ENCODE data around the gene PACSIN2.

The PACSIN2 gene

GRCh38 chr22:42855211-42855610, 159.7 kb downstream of the PACSIN2 start:
- no peak for DNase-seq

GRCh38 chr22:42848941-42849550, 165.9 kb downstream of the PACSIN2 start:
- no peak for DNase-seq

GRCh38 chr22:42847110-42847509, 167.8 kb downstream of the PACSIN2 start:
- no peak for DNase-seq

DNA sequence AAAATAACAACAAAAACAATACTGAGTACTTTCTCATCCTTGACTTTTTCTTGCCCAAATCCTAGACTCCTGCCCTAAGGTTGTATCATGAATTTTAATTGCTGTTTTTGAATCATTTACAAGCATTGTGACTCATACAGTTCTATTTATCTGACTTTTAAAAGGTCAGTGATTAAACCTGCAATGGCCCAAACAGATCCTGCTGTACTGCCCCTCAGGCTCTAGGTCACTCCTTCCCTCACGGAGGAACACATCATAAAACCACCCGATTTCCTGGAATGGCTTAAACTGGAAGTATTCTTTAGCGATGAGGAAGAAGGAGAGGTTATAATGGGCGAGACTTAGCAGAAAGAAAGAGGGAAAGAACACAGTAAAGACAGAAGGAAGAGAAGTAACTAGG, 170.2 kb downstream of the PACSIN2 start:
- no peak for DNase-seq

- DNase-seq = no peak
Observed at GRCh38 chr22:42842658-42843370, 172.1 kb downstream of the PACSIN2 start.

- no peak for DNase-seq
Observed at GRCh38 chr22:42841444-42841843, 173.5 kb downstream of the PACSIN2 start.

DNA sequence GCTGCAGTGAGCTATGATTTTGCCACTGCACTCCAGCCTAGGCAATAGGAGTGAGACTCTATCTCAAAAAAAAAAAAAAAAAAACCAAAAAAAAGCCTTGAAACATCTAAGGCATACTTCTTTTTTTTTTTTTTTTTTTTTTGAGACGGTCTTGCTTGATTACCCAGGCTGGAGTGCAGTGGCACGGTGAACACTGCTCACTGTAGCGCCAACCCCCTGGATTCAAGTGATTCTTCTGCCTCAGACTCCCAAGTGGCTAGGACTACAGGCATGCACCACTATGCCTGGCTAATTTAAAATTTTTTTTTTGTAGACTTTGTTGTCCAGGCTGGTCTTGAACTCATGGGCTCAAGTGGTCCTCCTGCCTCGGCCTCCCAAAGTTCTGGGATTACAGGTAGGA, 177.4 kb downstream of the PACSIN2 start:
- DNase-seq = no peak

DNA sequence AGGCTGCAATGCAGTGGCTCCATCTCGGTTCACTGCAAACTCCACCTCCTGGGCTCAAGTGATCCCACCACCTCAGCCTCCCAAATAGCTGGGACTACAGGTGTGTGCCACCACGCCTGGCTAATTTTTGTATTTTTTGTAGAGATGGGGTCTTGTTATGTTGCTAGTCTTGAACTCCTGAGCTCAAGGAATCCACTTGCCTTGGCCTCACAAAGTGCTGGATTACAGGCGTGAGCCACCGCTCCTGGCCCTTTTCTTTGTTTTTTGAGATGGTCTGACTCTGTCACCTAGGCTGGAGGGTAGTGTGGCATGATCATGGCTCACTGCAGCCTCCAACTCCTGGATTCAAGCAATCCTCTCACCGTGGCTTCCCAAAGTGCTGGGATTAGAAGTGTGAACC, 178.9 kb downstream of the PACSIN2 start:
- DNase-seq = no peak

GRCh38 chr22:42834177-42834949, 180.6 kb downstream of the PACSIN2 start:
- DNase-seq = no peak

DNA sequence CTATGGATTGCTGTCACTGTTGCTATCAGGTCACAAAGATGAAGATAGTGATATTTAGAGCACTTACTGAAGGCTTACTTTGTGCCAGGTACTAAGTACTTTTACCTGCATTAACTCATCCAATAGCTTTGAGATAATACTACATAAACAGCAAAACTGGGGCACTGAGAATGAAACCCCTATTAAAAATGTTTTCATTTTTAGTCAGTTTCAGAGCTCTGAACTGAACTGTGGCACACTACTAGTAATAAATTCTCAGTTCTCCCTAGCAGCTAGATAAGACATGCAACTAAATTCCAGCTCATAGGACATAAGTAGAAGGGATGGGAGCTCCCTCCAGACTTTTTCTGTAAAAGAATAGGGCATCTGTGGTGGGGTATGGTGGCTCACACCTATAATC, 181.8 kb downstream of the PACSIN2 start:
- DNase-seq = no peak

- no peak for DNase-seq
Observed at GRCh38 chr22:42831712-42832111, 183.2 kb downstream of the PACSIN2 start.

DNA sequence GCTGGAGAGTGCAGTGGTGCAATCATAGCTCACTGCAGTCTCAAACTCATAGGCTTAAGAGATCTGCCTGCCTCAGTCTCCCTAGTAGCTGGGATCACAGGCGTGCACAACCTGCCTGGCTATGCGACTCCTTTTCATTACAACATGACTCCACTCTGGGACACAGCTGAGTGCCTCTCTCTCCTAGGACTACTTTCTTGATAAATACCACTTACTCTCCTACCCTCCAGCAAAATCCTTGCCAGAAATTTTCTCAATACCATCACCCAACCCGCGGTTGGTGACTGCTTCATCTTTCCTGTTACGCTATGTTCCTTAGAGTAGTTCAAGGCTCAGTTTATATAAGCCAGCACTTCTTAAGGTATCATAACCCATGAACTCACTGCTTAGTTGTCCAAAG, 184.8 kb downstream of the PACSIN2 start:
- no peak for DNase-seq

GRCh38 chr22:42829302-42829701, 185.6 kb downstream of the PACSIN2 start:
- DNase-seq = no peak

DNA sequence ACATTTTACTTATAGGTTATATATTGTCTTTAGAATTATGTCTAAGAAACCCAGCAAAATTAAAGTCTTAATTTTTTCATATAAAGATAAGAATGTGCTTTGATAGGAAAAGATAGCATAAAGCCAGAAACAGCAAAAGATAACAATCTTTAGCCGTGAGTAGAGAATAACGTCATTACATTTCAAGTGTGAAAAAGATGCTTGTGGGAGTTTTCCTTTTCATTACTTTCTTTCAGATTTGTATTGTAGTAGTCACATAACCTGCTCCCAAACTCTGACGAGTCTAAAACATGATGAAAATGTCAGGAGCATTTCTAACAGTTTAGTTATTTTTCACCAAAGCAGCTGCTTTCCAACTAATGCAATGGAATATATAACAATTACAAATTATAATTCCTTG, 189.2 kb downstream of the PACSIN2 start:
- DNase-seq = no peak

DNA sequence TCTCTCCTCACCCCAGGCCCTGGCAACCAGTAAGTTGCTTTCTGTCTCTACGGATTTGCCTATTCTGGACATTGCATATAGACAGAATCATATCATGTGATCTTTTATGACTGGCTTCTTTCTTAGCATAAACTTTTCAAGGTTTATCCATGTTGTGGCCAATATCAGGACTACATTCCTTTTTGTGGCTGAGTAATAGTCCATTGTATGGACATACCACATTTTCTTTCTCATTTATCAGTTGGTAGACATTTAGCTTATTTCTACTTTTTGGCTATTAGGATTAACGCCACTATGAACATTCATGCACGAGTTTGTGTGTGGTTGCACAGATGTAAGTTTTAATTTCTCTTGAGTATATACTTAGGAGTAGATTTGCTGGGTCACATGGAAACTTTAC, 193.6 kb downstream of the PACSIN2 start:
- DNase-seq = no peak

DNA sequence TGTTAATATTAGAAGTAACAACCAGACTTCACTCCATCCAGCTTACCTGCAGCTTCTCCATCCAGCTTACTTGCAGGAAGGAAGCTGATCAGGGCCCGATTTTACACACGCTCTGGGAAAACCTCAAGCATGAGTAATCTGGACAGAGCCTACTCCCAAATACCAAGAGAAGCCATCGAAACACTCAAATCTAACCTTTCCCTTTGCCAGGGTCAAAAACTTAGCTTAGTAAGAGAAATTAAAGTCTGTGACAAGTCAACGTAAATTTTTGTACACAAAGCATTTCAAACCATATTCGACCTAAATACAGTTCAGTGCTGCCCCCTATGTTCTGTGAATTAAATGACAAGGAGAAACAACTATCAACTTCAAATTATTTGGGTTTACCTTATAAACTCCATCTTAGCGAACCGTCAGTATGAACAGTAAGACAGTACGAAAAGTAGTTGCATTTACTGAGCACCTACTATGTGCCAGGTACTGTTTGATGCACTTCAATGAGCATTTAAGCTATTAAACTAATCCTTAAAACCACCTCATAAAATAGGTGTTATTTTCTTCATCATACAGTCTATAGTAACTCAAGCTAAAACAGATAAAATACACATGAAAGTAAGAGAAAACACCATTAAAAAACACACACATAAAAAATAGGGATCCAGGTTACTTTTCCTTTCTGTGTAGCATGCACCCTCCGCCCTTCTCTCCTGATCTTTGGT, 194.7 kb downstream of the PACSIN2 start:
- DNase-seq = no peak

All from stimulated activated CD4-positive, alpha-beta T cell treated with anti-CD3 and anti-CD28 coated beads, Interleukin-1b, Interleukin-23, amount 100 ng/mL, for 48 hours (primary cell).